Ecto neural progenitor cell (in vitro differentiated cells): ENCODE data around the gene SSNA1.

Source experiments
- DNase-seq: peaks from one replicate; pipeline ENCODE4 v3.0.0-alpha.2; 2018; ENCODE audit warnings: low spot score

SSNA1 gene

DNA sequence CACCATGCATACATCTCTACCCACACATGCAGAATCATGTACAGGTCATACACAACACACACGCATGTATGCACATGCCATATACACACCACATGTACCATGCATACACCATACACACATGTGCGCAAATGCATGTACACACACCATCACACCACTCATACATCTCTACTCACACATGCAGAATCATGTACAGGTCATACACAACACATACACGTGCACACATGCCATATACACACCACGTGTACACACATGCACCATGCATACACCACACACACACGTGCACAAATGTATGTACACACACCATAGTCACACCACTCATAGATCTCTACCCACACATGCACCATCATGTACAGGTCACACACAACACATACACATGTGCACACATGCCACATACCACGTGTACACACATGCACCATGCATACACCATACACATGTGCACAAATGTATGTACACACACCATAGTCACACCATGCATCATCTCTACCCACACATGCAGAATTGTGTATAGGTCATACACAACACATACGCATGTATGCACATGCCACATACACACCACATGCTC lies 35.6 kb upstream of the SSNA1 start:
- no peak for DNase-seq

DNA sequence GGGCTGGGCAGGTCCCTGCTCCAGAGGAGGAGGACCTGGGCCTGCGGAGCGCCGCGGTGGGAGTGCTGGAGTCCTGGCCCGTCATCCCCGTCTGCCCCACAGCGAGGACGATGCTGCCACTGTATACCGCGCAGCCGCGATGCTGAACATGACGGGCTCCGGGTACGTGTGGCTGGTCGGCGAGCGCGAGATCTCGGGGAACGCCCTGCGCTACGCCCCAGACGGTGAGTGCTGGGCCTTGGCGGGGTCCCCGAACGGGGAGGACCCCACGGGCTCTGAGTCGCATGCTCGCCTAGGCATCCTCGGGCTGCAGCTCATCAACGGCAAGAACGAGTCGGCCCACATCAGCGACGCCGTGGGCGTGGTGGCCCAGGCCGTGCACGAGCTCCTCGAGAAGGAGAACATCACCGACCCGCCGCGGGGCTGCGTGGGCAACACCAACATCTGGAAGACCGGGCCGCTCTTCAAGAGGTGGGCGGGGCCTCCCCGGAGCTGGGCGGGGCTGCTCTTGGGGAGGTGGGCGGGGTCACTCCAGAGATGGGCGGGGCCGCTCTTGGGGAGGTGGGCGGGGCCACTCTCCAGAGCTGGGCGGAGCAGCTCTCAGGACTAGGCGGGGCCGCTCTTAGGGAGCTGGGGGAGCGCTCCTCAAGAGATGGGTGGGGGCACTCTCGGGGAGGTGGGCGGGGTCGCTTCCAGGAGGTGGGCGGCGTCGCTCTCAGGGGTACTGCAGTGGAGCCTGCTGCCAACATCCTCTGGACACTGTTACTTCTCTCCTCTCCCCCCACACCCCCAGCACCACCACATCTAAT lies 31.7 kb upstream of the SSNA1 start:
- peak; percentile 79 for DNase-seq

- no peak for DNase-seq
Observed at GRCh38 chr9:137157618-137158415, 30.7 kb upstream of the SSNA1 start.

- no peak for DNase-seq
Observed at GRCh38 chr9:137158625-137159024, 29.9 kb upstream of the SSNA1 start.

DNA sequence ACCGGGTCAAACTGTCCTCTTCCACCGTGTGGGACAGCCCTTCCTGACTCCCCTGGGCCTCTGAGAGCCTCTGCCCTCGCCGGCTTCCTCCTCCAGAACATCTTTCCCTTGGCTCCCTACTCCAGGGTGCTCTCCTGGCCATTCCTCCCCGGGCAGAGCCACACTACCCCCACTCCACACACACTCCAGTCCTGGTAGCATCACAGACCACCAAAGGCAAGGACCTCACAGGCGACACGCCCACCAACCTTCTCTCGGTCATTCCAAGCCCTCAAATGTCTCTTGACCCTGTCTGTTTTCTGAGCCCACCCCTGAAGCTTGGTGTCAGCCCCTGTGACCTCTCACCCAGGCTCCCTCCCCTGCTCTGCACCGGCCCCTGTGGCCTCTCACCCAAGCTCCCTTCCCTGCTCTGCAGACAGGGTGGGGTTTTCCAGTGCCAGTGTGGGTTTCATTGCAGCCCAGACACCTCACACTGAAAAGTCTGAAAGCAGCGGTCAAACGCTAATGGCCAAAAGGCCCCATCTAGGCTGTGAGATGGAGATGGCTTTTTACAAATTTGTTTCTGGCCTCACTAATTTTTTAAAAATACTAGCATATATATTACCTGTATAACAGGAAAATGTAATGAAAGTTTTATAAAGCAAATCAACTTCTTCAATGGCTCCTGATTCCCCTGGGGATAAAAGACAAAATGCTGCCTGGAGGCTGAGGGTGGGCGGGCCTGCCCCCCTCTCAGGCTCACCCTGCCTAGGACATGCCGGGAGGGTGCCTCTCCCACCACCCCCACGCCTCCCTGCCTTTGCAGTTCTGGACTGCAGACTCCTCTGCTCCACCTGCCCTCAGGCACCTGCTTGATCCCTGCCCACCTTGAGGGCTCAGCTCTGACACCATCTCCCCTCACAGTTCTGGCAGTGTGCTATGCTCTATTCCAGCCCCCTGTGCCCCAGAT lies 29.1 kb upstream of the SSNA1 start:
- DNase-seq, result no peak

- DNase-seq, result no peak
Observed at GRCh38 chr9:137160054-137160425, 28.4 kb upstream of the SSNA1 start.

- no peak for DNase-seq
Observed at GRCh38 chr9:137160716-137161557, 27.5 kb upstream of the SSNA1 start.

GRCh38 chr9:137161558-137162486 lies 26.7 kb upstream of the SSNA1 start:
- no peak for DNase-seq

DNA sequence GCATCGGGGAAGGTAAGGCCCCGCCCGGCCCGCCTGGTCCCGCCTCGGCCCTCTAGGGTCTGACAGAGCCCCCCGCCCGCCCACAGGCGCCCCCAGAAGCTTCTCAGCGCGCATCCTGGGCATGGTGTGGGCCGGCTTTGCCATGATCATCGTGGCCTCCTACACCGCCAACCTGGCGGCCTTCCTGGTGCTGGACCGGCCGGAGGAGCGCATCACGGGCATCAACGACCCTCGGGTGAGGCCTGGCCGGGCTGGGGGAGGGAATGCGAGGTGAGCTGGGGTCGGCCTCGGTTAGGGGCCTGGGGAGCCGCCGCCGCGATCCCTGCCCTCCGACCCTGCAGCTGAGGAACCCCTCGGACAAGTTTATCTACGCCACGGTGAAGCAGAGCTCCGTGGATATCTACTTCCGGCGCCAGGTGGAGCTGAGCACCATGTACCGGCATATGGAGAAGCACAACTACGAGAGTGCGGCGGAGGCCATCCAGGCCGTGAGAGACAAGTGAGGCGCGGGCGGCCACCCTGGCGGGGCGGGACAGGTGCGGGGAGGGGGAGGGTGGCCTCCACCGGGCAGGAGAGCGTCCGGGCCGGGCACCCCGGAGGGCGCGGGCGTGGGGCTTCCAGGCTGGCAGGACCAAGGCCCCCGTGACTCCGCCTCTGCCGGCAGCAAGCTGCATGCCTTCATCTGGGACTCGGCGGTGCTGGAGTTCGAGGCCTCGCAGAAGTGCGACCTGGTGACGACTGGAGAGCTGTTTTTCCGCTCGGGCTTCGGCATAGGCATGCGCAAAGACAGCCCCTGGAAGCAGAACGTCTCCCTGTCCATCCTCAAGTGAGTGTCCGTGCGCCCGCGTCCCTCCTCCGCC lies 25.7 kb upstream of the SSNA1 start:
- DNase-seq, result no peak

GRCh38 chr9:137163365-137163715 lies 25.1 kb upstream of the SSNA1 start:
- DNase-seq, result no peak

- DNase-seq, result no peak
Observed at GRCh38 chr9:137163805-137164204, 24.7 kb upstream of the SSNA1 start.

DNA sequence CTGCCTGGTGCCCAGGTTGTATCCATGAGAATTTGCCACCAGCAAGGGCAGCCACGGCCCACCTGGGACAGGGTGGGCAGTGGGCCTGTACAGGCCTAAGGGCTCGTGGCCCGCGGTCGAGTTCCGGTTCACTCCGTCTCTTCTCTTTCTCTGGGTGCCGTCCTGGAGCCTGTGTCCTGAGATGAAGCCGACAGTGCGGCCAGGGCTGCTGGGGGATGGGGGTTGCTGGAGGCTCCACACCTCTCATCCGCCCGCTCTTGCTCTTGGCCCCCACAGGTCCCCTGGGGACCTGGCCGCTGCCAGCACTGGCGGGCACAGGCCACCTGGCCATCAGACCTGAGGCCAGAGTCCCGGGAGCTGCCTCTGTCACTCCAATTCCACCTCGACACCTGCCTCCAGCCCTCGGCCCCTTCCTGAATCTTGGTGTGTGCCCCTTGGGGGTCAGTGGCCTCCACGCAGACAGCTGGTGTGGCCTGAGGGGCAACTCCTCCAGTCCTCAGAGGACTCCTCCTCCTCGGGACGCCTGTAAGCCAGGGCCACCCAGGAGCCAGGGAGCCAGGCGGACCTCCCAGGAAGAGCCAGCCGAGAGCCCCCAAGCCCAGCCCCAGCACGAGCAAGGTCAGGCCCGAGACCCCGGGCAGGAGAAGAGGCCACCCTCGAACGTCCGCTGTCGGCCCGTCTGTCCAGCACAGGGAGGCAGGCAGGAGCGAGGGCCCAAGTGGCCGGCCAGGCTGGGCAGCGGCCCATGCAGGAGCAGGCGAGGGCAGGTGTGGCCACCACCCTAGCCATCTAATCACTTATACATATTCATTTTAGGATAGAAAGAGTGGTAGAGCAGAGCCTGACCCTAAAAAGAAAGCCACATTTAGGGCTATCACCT lies 23.9 kb upstream of the SSNA1 start:
- DNase-seq, result no peak

DNA sequence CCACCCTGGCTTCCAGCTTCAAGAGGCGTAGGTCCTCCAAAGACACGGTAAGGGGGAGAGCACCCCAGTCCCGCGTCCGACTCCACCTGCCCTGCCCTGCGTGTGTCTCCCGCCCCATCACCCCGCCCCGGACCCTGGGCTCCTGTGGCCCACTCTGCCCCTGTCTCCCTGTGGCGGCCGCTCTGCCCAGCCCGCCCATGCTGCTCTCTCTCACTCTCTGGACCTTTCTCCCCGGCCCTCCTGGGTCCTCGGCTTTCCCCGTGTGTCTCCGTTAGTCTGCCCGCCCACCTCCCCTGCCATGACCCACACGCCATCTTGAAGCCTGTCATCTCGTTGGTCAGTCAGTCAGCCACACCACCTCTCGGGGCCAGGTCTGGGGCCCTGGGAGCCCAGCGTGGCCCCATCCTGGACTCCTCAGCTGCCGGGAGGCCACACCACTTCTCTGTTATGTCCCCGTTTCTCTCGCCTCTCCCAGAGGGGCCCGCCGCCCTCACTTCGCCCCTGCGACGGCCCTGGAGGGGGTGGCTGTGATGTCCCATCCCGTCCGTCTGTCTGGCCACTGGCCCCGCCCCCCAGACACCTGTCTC lies 23.1 kb upstream of the SSNA1 start:
- no peak for DNase-seq

DNA sequence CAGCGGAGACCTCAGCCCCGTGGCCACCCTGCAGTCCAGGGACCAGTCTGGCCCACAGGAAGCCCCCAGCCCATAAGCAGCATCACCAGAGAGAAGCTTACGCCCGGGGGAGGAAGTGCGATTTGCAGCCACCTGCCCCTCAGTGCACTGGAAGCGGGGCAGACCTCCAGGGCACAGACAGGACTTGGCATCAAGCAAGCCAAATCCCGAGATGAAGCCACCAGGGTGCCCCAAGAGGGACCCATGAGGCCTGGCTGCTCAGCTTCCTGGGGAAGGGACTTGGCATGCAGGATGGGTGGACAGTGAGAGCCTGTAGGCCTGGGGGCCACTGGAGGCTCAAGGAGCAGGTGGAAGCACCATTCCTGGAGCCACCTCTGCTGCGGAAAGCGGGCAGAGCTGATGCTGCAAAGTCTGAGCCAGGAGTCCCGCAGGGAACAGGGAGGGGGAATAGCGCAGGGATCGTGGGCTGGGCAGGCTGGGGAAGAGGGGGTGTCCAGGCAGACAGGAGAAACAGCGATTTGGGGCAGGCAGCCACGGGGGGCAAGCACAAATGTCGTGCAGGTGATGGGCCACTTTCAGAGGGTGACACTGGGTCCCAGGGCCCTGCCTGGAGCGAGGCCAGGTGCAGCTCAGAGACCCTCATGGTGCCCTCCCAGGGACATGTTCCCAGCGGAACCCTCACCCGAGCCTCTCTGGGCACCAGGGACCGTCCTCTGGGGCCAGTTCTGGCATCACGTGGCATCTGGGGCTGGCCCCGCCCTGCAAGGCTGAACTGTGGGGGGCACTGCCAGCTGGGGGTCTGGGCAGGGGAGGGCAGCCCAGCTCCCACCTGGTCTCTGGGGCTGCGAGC lies 21.9 kb upstream of the SSNA1 start:
- no peak for DNase-seq

DNA sequence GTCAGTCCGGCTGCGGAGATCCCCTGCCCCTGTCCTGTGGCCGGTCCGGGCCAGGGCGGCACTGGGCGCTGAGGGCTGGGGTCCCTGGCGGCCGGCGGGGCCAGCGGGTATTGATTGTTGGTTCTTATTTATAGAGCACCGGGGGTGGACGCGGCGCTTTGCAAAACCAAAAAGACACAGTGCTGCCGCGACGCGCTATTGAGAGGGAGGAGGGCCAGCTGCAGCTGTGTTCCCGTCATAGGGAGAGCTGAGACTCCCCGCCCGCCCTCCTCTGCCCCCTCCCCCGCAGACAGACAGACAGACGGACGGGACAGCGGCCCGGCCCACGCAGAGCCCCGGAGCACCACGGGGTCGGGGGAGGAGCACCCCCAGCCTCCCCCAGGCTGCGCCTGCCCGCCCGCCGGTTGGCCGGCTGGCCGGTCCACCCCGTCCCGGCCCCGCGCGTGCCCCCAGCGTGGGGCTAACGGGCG lies 21.2 kb upstream of the SSNA1 start:
- no peak for DNase-seq

GRCh38 chr9:137167747-137168572 lies 20.5 kb upstream of the SSNA1 start:
- DNase-seq, result peak; percentile 81
